OCI-M2 (cell line): ENCODE measurements around the gene FOXS1.
"Not testable (repeated sequence)": the region's sequence is repeated elsewhere in the genome, so short reads cannot be mapped to it uniquely, and the experiment has no call there.

Experiments used
- DNase-seq: peaks from one replicate; lab custom pipeline; 2025; ENCODE audit not compliant: unreplicated experiment; lab: John Stamatoyannopoulos, UW

FOXS1 gene

GRCh38 chr20:31824125-31824485 is 21.3 kb downstream of the FOXS1 start:
- DNase-seq = no peak

- no peak for DNase-seq
Observed at GRCh38 chr20:31823360-31824124, 21.9 kb downstream of the FOXS1 start.

DNA sequence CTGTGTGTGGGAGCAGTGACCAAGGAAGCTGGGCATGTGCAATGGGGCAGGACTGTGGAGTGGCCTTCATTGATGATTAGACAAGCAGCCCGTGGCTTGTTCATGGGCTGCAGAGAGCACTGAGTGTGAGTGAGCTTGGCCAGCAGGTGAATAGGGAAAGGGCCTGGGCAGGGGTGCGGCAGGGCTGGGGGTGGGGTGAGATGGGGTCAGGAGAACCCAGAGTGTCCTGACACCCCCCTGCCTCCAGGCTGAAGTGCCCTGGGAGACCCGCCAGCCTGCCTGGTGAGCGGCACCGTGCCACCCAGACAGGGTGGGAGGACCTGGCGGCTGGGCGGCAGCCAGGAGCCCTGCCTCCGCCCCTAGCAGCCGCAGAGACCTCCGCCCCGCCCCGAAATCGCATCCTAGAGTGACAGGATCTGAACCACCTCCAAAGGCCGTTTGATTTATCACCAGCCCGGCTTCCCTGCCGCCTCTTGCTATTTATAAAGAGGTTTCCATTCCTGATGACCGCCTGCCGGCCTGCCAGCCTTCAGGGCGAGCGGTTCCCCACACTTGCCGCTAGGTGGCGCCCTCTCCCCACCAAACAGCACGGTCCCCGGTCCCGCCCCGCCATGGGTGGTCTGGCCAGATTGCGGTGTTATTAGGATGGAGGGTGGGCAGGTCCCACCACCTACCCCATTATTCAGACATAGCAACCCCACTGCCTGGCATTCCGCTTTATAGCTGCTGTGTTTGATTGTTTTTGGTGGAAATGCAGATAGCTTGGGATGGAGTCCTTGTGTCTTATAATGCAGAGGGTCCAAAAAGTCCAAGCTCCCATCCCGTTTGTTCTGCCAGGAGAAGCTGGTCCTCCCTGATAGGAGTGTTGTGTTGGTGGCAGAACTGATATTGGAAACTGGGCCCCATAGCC is 22.7 kb downstream of the FOXS1 start:
- DNase-seq = no peak

GRCh38 chr20:31821427-31821826 is 24.0 kb downstream of the FOXS1 start:
- no peak for DNase-seq

- no peak for DNase-seq
Observed at GRCh38 chr20:31820228-31820627, 25.2 kb downstream of the FOXS1 start.

DNA sequence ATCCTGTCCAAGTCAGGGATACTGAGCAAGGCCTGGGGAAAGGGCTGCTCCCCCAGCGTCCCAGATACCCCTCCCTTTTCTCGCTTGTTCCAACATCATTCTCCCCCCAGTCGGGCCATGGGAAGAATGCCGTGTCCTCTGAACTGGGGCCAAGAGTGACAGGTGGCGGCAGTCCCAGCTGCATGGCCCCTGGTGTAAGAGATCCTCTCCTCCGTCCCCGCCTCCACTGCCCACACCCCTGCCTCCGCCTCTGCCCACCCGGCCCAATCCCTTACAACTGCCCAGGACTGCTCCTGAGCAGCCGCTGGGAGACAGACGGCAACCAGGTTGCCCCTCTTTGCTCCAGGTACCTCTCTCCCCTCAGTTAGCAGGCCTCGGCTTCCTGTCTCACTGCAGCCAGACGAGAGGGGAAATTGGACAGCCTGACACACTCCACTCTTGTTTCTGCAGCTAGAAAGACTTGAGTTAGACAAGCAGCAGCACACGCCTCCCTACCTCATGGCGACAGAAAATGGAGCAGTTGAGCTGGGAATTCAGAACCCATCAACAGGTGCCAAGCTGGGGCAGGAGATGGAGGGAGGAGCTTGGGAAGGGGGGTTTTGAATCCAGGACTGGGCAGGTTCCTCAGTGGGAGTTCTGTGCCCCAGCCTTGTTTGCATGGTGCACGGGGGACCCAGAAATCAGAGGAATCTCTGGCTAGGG is 26.2 kb downstream of the FOXS1 start, which contains the start of gene MYLK2:
MYLK2 (plus strand) TSS at position 274 of the 702 bp plus-strand sequence; CDS start at position 499, 225 bp downstream.
- no peak for DNase-seq

DNA sequence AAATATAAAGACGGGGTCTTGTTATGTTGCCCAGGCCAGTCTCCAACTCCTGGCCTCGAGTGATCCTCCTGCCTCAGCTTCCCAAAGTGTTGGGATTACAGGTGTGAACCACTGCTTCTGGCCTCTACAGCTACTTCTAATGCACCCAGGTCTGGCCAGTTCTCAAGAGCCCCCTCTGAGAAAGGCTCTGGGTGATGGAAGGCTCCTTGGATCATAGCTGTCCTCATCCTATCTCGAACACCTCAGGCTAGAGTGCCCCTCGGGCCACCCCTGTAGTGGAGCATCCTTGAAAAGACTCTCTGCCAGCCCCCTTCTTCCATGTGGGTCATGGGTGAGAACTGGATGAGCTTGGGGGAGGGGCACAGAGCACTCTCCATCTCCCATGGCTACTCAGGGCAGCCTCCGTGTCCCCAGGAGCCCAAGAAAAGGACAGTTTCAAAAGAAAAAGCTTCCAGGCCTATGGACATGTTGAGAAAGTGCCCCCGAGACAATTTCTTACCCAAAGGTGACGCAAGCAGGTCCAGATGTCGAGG is 27.0 kb downstream of the FOXS1 start:
- no peak for DNase-seq

DNA sequence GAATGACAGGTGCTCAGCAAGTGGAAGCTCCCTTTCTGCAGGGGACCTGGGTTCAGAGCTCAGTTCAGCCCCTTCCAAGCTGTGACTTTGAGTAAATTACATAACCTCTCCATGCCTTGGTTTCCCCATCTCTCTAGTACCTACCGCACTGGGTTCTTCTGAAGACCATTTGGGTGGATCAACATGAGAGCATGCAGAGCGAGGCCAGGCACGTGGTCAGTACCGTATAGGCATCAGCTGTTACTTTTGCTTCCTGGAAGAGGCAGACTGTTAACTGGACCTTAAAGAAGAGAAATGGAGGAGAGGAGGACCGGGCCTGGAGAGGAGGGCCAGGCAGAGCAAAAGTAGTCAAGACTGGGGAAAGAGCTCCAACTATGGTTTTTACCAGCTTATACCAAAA is 27.9 kb downstream of the FOXS1 start:
- DNase-seq = no peak

GRCh38 chr20:31816221-31816620 is 29.2 kb downstream of the FOXS1 start:
- DNase-seq = no peak

- DNase-seq = no peak
Observed at GRCh38 chr20:31815408-31816188, 29.8 kb downstream of the FOXS1 start.

- not testable (repeated sequence) for DNase-seq
Observed at GRCh38 chr20:31814142-31814541, 31.3 kb downstream of the FOXS1 start.

DNA sequence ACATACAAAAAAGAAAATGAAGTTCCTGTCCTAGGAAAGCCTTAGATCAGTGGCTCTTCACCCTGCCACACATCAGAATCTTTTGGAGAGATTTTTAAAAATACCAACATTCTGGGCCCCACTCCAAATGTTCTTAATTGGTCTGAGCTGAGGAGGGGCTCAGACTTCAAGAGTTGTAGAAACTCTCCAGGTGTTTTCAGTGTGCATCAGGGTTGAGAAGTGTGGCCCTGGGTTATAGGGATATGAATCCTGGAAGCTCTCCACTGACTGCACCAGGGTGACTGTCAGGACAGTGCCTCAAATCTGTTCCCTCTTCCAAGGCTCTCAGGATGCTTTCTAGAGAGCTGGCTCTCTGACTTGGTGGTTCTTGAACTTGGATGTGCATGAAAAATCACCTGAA is 31.8 kb downstream of the FOXS1 start:
- no peak for DNase-seq

DNA sequence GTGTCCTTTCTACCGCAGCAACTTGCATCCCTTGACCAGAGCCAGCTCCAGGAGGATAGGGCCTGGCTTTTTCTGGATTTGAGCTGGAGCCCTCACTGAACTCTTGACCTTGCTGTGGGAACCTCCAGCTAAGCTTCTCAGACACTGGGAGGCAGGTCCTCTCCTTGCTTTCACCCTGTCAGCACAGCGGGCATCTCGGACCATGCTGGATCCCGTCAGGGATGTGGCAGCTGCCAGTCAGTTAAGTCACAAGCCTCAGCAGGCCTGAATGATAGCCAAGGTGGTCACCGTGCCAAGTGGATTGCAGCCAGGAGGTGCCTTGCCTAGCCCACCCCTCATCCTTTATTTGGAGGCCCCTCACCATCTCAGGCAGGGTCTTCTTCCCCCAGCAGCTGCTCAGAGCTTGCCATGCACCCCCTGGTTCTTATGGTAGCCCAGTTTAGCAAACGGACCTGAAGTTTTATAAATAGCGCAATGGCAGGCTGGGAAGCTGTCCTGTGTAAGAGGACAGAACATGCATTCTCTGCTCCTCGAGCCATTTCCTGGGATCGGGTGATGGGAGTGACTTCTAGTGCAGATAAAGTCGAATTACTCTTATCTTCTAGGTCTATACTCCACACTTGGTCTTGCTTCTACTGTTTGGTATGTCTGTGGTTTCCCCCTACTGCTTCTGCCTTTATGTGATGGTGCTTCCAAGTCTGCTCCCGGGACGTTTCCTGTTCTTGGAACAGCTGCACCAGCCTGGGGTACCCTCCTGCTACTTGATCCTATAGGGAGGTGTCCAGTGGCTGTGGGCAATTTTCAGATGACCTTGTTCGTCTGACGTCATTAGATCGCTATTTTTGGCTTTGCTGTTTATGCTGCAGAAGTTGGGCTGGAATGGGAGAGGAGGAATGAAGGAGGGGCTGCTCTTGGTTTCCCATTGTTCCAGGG is 33.3 kb downstream of the FOXS1 start:
- DNase-seq = no peak

DNA sequence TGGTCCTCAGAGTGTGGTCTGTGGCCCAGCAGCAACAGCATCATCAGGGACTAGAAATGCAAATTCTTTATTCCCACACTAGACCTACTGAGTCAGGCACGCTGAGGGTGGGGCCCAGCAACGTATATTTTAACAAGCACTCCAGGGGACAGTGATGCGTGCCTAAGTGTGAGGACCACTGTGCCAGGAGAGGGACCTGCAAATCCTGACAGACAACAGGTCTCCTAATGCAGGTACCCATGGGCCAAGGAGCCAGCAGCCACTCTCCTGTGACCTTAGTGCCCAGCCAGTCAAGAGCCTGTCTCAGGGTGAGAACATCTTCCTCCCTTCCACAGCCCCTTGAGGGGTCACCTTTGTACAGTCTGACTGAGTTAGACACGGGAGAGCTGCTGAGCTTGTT is 34.2 kb downstream of the FOXS1 start:
- no peak for DNase-seq

GRCh38 chr20:31809661-31810060 is 35.7 kb downstream of the FOXS1 start:
- DNase-seq = no peak

- DNase-seq = no peak
Observed at GRCh38 chr20:31808481-31808880, 36.9 kb downstream of the FOXS1 start.

GRCh38 chr20:31806564-31807355 is 38.6 kb downstream of the FOXS1 start:
- no peak for DNase-seq

- no peak for DNase-seq
Observed at GRCh38 chr20:31803552-31804291, 41.7 kb downstream of the FOXS1 start.
